ENCODE results near the gene PCNX1.

GRCh38 chr14:71005076-71005475 lies 97.8 kb downstream of the PCNX1 start:
- TF ChIP-seq RFX5 (IDR thresholded peaks at IDR 0.05; ENCODE audit: low read depth, low read length) = no peak
- TF ChIP-seq, protein P1, sequence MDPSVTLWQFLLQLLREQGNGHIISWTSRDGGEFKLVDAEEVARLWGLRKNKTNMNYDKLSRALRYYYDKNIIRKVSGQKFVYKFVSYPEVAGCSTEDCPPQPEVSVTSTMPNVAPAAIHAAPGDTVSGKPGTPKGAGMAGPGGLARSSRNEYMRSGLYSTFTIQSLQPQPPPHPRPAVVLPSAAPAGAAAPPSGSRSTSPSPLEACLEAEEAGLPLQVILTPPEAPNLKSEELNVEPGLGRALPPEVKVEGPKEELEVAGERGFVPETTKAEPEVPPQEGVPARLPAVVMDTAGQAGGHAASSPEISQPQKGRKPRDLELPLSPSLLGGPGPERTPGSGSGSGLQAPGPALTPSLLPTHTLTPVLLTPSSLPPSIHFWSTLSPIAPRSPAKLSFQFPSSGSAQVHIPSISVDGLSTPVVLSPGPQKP (IDR thresholded peaks at IDR 0.05; ENCODE audit: borderline replicate concordance, low read depth, low read length) = no peak
- TF ChIP-seq, protein P2, sequence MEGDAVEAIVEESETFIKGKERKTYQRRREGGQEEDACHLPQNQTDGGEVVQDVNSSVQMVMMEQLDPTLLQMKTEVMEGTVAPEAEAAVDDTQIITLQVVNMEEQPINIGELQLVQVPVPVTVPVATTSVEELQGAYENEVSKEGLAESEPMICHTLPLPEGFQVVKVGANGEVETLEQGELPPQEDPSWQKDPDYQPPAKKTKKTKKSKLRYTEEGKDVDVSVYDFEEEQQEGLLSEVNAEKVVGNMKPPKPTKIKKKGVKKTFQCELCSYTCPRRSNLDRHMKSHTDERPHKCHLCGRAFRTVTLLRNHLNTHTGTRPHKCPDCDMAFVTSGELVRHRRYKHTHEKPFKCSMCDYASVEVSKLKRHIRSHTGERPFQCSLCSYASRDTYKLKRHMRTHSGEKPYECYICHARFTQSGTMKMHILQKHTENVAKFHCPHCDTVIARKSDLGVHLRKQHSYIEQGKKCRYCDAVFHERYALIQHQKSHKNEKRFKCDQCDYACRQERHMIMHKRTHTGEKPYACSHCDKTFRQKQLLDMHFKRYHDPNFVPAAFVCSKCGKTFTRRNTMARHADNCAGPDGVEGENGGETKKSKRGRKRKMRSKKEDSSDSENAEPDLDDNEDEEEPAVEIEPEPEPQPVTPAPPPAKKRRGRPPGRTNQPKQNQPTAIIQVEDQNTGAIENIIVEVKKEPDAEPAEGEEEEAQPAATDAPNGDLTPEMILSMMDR (conservative IDR thresholded peaks at IDR 0.05; ENCODE audit: low read depth, low read length) = no peak
- TF ChIP-seq RAD21 (IDR thresholded peaks at IDR 0.05; ENCODE audit: low read length) = no peak
- no peak for TF ChIP-seq CHD1 (IDR thresholded peaks at IDR 0.05; ENCODE audit: low read depth, low read length)
- TF ChIP-seq MXI1 (IDR thresholded peaks at IDR 0.05; ENCODE audit: borderline replicate concordance, low read depth, low read length) = no peak
- TF ChIP-seq MAZ (IDR thresholded peaks at IDR 0.05; ENCODE audit: borderline replicate concordance, low read depth, low read length) = no peak
